WTC11 (cell line): ENCODE results near the gene TTL.

Experiments
- EMX1 ChIP-seq: fragments of 250-450 bp; sonication (Bioruptor Pico); IDR thresholded peaks from 2 replicates; pipeline ENCODE4 v1.8.0; 2021; ENCODE audit warnings: mild to moderate bottlenecking
- GABPB1 ChIP-seq: sonication (generic); formaldehyde crosslinking; IDR thresholded peaks from 2 replicates; pipeline ENCODE4 v1.8.1; 2023; ENCODE audit warnings: mild to moderate bottlenecking, missing genetic modification reagents
- NFYB ChIP-seq: sonication (generic); formaldehyde crosslinking; conservative IDR thresholded peaks from 2 replicates; pipeline ENCODE4 v1.8.0; 2022; ENCODE audit warnings: low read depth, missing genetic modification reagents
- NR2C2 ChIP-seq: sonication (generic); formaldehyde crosslinking; IDR thresholded peaks from 2 replicates; pipeline ENCODE4 v1.8.0; 2022; ENCODE audit warnings: mild to moderate bottlenecking, missing genetic modification reagents
- NR3C1 ChIP-seq: sonication (generic); formaldehyde crosslinking; conservative IDR thresholded peaks from 2 replicates; pipeline ENCODE4 v1.8.1; 2023; ENCODE audit warnings: low read depth, mild to moderate bottlenecking, missing genetic modification reagents
- PREB ChIP-seq: sonication (generic); formaldehyde crosslinking; IDR thresholded peaks from 2 replicates; pipeline ENCODE4 v1.8.1; 2022; ENCODE audit warnings: mild to moderate bottlenecking, missing genetic modification reagents, moderate library complexity, borderline replicate concordance
- SMAD4 ChIP-seq: sonication (generic); formaldehyde crosslinking; IDR thresholded peaks from 2 replicates; pipeline ENCODE4 v1.8.0; 2022; ENCODE audit warnings: mild to moderate bottlenecking, missing genetic modification reagents
- SP1 ChIP-seq: sonication (generic); formaldehyde crosslinking; conservative IDR thresholded peaks from 2 replicates; pipeline ENCODE4 v1.8.1; 2022; ENCODE audit warnings: missing genetic modification reagents
- ZNF512 ChIP-seq: sonication (generic); formaldehyde crosslinking; IDR thresholded peaks from 2 replicates; pipeline ENCODE4 v1.8.1; 2022; ENCODE audit warnings: missing genetic modification reagents, borderline replicate concordance
- TF ChIP-seq, protein P1 (sequence below): fragments of 250-450 bp; sonication (Bioruptor Pico); IDR thresholded peaks from 2 replicates; pipeline ENCODE4 v1.9.0; 2021; ENCODE audit warnings: mild to moderate bottlenecking, borderline replicate concordance
- TF ChIP-seq, protein P2 (sequence below): fragments of 200-600 bp; IDR thresholded peaks from 2 replicates; pipeline ENCODE4 v1.8.0; 2022; ENCODE audit warnings: antibody characterized with exemption

- TF ChIP-seq NR3C1 (CRISPR knock-in tag) (no peak), SP1 (CRISPR knock-in tag) (no peak), PREB (no peak), ZNF512 (CRISPR knock-in tag) (no peak), NFYB (CRISPR knock-in tag) (no peak), SMAD4 (CRISPR knock-in tag) (no peak), NR2C2 (CRISPR knock-in tag) (no peak), GABPB1 (CRISPR knock-in tag) (no peak), EMX1 (CRISPR knock-in tag) (no peak)
- TF ChIP-seq, protein P1, sequence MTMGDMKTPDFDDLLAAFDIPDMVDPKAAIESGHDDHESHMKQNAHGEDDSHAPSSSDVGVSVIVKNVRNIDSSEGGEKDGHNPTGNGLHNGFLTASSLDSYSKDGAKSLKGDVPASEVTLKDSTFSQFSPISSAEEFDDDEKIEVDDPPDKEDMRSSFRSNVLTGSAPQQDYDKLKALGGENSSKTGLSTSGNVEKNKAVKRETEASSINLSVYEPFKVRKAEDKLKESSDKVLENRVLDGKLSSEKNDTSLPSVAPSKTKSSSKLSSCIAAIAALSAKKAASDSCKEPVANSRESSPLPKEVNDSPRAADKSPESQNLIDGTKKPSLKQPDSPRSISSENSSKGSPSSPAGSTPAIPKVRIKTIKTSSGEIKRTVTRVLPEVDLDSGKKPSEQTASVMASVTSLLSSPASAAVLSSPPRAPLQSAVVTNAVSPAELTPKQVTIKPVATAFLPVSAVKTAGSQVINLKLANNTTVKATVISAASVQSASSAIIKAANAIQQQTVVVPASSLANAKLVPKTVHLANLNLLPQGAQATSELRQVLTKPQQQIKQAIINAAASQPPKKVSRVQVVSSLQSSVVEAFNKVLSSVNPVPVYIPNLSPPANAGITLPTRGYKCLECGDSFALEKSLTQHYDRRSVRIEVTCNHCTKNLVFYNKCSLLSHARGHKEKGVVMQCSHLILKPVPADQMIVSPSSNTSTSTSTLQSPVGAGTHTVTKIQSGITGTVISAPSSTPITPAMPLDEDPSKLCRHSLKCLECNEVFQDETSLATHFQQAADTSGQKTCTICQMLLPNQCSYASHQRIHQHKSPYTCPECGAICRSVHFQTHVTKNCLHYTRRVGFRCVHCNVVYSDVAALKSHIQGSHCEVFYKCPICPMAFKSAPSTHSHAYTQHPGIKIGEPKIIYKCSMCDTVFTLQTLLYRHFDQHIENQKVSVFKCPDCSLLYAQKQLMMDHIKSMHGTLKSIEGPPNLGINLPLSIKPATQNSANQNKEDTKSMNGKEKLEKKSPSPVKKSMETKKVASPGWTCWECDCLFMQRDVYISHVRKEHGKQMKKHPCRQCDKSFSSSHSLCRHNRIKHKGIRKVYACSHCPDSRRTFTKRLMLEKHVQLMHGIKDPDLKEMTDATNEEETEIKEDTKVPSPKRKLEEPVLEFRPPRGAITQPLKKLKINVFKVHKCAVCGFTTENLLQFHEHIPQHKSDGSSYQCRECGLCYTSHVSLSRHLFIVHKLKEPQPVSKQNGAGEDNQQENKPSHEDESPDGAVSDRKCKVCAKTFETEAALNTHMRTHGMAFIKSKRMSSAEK (CRISPR knock-in tag): no peak
- TF ChIP-seq, protein P2, sequence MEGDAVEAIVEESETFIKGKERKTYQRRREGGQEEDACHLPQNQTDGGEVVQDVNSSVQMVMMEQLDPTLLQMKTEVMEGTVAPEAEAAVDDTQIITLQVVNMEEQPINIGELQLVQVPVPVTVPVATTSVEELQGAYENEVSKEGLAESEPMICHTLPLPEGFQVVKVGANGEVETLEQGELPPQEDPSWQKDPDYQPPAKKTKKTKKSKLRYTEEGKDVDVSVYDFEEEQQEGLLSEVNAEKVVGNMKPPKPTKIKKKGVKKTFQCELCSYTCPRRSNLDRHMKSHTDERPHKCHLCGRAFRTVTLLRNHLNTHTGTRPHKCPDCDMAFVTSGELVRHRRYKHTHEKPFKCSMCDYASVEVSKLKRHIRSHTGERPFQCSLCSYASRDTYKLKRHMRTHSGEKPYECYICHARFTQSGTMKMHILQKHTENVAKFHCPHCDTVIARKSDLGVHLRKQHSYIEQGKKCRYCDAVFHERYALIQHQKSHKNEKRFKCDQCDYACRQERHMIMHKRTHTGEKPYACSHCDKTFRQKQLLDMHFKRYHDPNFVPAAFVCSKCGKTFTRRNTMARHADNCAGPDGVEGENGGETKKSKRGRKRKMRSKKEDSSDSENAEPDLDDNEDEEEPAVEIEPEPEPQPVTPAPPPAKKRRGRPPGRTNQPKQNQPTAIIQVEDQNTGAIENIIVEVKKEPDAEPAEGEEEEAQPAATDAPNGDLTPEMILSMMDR: no peak
Measured at GRCh38 chr2:112585873-112586464, 104.0 kb downstream of the TTL start.
